ENCODE results near the gene TTC7B.

- no peak for TF ChIP-seq STAT5B (CRISPR knock-in tag; IDR thresholded peaks at IDR 0.05)
- TF ChIP-seq ZFP82 (CRISPR knock-in tag; IDR thresholded peaks at IDR 0.05; ENCODE audit: borderline replicate concordance) = no peak
- no peak for TF ChIP-seq CTCF (CRISPR knock-in tag; IDR thresholded peaks at IDR 0.05)
- TF ChIP-seq, protein P1, sequence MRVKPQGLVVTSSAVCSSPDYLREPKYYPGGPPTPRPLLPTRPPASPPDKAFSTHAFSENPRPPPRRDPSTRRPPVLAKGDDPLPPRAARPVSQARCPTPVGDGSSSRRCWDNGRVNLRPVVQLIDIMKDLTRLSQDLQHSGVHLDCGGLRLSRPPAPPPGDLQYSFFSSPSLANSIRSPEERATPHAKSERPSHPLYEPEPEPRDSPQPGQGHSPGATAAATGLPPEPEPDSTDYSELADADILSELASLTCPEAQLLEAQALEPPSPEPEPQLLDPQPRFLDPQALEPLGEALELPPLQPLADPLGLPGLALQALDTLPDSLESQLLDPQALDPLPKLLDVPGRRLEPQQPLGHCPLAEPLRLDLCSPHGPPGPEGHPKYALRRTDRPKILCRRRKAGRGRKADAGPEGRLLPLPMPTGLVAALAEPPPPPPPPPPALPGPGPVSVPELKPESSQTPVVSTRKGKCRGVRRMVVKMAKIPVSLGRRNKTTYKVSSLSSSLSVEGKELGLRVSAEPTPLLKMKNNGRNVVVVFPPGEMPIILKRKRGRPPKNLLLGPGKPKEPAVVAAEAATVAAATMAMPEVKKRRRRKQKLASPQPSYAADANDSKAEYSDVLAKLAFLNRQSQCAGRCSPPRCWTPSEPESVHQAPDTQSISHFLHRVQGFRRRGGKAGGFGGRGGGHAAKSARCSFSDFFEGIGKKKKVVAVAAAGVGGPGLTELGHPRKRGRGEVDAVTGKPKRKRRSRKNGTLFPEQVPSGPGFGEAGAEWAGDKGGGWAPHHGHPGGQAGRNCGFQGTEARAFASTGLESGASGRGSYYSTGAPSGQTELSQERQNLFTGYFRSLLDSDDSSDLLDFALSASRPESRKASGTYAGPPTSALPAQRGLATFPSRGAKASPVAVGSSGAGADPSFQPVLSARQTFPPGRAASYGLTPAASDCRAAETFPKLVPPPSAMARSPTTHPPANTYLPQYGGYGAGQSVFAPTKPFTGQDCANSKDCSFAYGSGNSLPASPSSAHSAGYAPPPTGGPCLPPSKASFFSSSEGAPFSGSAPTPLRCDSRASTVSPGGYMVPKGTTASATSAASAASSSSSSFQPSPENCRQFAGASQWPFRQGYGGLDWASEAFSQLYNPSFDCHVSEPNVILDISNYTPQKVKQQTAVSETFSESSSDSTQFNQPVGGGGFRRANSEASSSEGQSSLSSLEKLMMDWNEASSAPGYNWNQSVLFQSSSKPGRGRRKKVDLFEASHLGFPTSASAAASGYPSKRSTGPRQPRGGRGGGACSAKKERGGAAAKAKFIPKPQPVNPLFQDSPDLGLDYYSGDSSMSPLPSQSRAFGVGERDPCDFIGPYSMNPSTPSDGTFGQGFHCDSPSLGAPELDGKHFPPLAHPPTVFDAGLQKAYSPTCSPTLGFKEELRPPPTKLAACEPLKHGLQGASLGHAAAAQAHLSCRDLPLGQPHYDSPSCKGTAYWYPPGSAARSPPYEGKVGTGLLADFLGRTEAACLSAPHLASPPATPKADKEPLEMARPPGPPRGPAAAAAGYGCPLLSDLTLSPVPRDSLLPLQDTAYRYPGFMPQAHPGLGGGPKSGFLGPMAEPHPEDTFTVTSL (CRISPR knock-in tag; IDR thresholded peaks at IDR 0.05; ENCODE audit: borderline replicate concordance) = no peak
- no peak for TF ChIP-seq POLR2A (IDR thresholded peaks at IDR 0.05; ENCODE audit: insufficient read depth in 1 of 2, low read depth in 2 of 2, low read length in 2 of 2)
Measured at GRCh38 chr14:90531497-90531896, 284.7 kb downstream of the TTC7B start.
